ENCODE results near the gene DRD2.

- TF ChIP-seq CTCF (IDR thresholded peaks at IDR 0.05) (no peak), EP300 (IDR thresholded peaks at IDR 0.05) (no peak), POLR2A (IDR thresholded peaks at IDR 0.05) (no peak)
Measured at GRCh38 chr11:113404859-113405430, 70.3 kb downstream of the DRD2 start.
